HepG2 (cell line): Measurements from ENCODE around the gene VGLL4. TPM values are rescaled to one million over a fixed set of nuclear protein-coding genes. Genes with fewer than 3 reads are reported as not detected.

ENCODE experiments used
- AGO2 ChIP-seq: fragments of 200-400 bp; formaldehyde crosslinking; optimal IDR thresholded peaks from 2 replicates; pipeline ENCODE3; 2017; ENCODE audit warnings: mild to moderate bottlenecking, low read depth, low read length, moderate library complexity
- CHCHD3 ChIP-seq: sonication (generic); formaldehyde crosslinking; IDR thresholded peaks from 2 replicates; pipeline ENCODE4 v1.8.0; 2022; ENCODE audit warnings: mild to moderate bottlenecking, missing genetic modification reagents, moderate library complexity
- SIX1 ChIP-seq: sonication (generic); formaldehyde crosslinking; IDR thresholded peaks from 2 replicates; pipeline ENCODE4 v1.4.0; 2020; ENCODE audit warnings: missing genetic modification reagents, borderline replicate concordance
- polyA plus RNA-seq, 8 experiments: library from polyadenylated mRNA; depleted of rRNA in 3 of 8; stranded (reverse) in 7 of 8; unstranded in 1 of 8; fragments of >200 nt; fragmentation: Illumina TruSeq in 4 of 8; extraction: Trizol in 4 of 8; gene quantifications; 2 replicates each; pipeline versions ENCODE4 v1.2.1 to v1.2.3, GENCODE V29; 2011 to 2016; ENCODE audit warnings: low read depth in 4 of 8, missing spikeins in 1 of 8, mixed read lengths in 1 of 8; ENCODE audit not compliant: insufficient read depth in 1 of 8
- total RNA-seq, 5 experiments: library from RNA; depleted of rRNA; stranded (reverse); fragments of >200 nt; fragmentation: Illumina TruSeq; extraction: Trizol; gene quantifications; 2 replicates each; pipeline ENCODE4 v1.2.3, GENCODE V29; 2016; ENCODE audit warnings: low read depth in 1 of 5
- TF ChIP-seq, protein P1 (sequence below): sonication (generic); IDR thresholded peaks from 2 replicates; pipeline ENCODE4 v1.6.1; 2016; ENCODE audit warnings: low read depth, borderline replicate concordance
- TF ChIP-seq, protein P2 (sequence below): sonication (generic); formaldehyde crosslinking; IDR thresholded peaks from 2 replicates; pipeline ENCODE4 v1.5.1; 2020; ENCODE audit warnings: mild to moderate bottlenecking, missing genetic modification reagents, borderline replicate concordance
- TF ChIP-seq, protein P3 (sequence below): sonication (generic); formaldehyde crosslinking; IDR thresholded peaks from 2 replicates; pipeline ENCODE4 v1.8.1; 2023; ENCODE audit warnings: mild to moderate bottlenecking, inconsistent platforms, moderate library complexity, missing genetic modification reagents, borderline replicate concordance
- TF ChIP-seq, protein P4 (sequence below), 2 experiments: sonication (generic) in 1 of 2; formaldehyde crosslinking in 1 of 2; IDR thresholded peaks; 2 replicates each; pipeline versions ENCODE4 v1.4.0 to v1.6.1; 2018 to 2020; ENCODE audit warnings: missing genetic modification reagents in 2 of 2, borderline replicate concordance in 1 of 2, low read depth in 1 of 2, mild to moderate bottlenecking in 1 of 2, missing biosample characterization in 1 of 2
- TF ChIP-seq, protein P5 (sequence below): sonication (generic); formaldehyde crosslinking; IDR thresholded peaks from 2 replicates; pipeline ENCODE4 v1.5.1; 2020; ENCODE audit warnings: mild to moderate bottlenecking, missing genetic modification reagents, moderate library complexity

VGLL4 gene
- total and polyA plus RNA-seq, 2 of the 13 experiments (the other 11 are each of a cell fraction or from before 2014, with no cell fraction given): 23.2 to 39.0 TPM

DNA sequence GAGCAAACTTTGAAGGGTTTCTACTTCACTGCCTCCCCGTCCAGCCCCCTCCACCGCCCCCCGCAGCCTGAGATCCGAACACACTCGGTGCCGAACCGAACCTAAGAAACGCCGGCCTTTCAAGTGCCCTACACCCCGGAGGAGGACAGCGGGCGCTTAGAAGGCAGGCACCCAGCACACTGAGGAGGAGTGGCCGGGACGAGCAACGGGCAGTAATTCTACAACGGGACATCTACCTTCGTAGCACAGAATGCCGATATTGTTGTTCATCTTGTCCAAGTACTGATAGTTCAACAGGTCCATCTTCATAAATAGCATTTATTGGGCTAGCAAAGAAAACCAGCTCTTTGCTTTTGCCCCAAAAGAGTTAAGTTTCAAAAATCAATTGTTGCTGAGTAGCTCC, 513 bp downstream of the VGLL4 start (continued):
- TF ChIP-seq, protein P1, sequence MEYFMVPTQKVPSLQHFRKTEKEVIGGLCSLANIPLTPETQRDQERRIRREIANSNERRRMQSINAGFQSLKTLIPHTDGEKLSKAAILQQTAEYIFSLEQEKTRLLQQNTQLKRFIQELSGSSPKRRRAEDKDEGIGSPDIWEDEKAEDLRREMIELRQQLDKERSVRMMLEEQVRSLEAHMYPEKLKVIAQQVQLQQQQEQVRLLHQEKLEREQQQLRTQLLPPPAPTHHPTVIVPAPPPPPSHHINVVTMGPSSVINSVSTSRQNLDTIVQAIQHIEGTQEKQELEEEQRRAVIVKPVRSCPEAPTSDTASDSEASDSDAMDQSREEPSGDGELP: no peak
- TF ChIP-seq AGO2 (peak; percentile 8), CHCHD3 (CRISPR knock-in tag) (0 out of 2 replicates have a peak, but pooled peaks have one; percentile 10), SIX1 (CRISPR knock-in tag) (0 out of 2 replicates have a peak, but pooled peaks have one; percentile 5)
- TF ChIP-seq, protein P2, sequence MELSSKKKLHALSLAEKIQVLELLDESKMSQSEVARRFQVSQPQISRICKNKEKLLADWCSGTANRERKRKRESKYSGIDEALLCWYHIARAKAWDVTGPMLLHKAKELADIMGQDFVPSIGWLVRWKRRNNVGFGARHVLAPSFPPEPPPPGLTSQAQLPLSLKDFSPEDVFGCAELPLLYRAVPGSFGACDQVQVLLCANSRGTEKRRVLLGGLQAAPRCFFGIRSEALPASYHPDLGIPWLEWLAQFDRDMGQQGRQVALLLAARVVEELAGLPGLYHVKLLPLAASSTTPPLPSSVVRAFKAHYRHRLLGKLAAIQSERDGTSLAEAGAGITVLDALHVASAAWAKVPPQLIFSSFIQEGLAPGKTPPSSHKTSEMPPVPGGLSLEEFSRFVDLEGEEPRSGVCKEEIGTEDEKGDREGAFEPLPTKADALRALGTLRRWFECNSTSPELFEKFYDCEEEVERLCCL (CRISPR knock-in tag): peak; percentile 19; the same call in 1 of the 2 replicates
- TF ChIP-seq, protein P3, sequence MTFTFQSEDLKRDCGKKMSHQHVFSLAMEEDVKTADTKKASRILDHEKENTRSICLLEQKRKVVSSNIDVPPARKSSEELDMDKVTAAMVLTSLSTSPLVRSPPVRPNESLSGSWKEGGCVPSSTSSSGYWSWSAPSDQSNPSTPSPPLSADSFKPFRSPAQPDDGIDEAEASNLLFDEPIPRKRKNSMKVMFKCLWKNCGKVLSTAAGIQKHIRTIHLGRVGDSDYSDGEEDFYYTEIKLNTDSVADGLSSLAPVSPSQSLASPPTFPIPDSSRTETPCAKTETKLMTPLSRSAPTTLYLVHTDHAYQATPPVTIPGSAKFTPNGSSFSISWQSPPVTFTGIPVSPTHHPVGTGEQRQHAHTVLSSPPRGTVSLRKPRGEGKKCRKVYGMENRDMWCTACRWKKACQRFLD (CRISPR knock-in tag): 0 out of 2 replicates have a peak, but pooled peaks have one; percentile 15
- TF ChIP-seq, protein P4, sequence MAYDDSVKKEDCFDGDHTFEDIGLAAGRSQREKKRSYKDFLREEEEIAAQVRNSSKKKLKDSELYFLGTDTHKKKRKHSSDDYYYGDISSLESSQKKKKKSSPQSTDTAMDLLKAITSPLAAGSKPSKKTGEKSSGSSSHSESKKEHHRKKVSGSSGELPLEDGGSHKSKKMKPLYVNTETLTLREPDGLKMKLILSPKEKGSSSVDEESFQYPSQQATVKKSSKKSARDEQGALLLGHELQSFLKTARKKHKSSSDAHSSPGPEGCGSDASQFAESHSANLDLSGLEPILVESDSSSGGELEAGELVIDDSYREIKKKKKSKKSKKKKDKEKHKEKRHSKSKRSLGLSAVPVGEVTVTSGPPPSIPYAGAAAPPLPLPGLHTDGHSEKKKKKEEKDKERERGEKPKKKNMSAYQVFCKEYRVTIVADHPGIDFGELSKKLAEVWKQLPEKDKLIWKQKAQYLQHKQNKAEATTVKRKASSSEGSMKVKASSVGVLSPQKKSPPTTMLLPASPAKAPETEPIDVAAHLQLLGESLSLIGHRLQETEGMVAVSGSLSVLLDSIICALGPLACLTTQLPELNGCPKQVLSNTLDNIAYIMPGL (CRISPR knock-in tag; IDR thresholded peaks at IDR 0.05; ENCODE audit: borderline replicate concordance in 1 of 2, low read depth in 1 of 2): peak in 1 of 2 experiments; percentile 6; a peak in 1 of 4 replicates
- TF ChIP-seq, protein P5, sequence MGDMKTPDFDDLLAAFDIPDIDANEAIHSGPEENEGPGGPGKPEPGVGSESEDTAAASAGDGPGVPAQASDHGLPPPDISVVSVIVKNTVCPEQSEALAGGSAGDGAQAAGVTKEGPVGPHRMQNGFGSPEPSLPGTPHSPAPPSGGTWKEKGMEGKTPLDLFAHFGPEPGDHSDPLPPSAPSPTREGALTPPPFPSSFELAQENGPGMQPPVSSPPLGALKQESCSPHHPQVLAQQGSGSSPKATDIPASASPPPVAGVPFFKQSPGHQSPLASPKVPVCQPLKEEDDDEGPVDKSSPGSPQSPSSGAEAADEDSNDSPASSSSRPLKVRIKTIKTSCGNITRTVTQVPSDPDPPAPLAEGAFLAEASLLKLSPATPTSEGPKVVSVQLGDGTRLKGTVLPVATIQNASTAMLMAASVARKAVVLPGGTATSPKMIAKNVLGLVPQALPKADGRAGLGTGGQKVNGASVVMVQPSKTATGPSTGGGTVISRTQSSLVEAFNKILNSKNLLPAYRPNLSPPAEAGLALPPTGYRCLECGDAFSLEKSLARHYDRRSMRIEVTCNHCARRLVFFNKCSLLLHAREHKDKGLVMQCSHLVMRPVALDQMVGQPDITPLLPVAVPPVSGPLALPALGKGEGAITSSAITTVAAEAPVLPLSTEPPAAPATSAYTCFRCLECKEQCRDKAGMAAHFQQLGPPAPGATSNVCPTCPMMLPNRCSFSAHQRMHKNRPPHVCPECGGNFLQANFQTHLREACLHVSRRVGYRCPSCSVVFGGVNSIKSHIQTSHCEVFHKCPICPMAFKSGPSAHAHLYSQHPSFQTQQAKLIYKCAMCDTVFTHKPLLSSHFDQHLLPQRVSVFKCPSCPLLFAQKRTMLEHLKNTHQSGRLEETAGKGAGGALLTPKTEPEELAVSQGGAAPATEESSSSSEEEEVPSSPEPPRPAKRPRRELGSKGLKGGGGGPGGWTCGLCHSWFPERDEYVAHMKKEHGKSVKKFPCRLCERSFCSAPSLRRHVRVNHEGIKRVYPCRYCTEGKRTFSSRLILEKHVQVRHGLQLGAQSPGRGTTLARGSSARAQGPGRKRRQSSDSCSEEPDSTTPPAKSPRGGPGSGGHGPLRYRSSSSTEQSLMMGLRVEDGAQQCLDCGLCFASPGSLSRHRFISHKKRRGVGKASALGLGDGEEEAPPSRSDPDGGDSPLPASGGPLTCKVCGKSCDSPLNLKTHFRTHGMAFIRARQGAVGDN: no peak
